GM12873 (cell line): ENCODE results near the gene GPC4.

Experiments used
- TF ChIP-seq, protein P1 (sequence below): IDR thresholded peaks from 2 replicates; pipeline ENCODE4 v1.5.1; 2012; ENCODE audit warnings: low read depth, mild to moderate bottlenecking, moderate library complexity, low read length, control low read depth; ENCODE audit not compliant: insufficient read depth; ENCODE audit errors: missing control alignments

GPC4 gene

DNA sequence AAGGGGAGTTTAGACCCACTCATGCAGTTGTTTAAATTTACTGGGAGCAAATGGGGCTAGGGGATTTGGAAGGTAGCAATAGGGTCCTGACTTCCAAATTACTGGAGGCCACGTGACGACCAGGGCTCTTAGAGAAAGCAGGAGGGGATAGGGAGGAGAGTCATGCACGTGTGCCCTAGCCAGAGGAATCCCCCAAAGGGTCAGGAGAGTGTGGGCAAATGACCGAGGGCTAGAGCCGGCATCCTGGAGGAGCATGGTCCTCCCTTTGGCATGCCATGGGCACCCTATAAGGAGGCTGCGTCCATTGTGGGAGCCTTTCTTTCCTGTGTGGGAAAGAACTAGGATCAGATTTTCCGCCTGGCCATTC, 25.5 kb upstream of the GPC4 start:
- TF ChIP-seq, protein P1, sequence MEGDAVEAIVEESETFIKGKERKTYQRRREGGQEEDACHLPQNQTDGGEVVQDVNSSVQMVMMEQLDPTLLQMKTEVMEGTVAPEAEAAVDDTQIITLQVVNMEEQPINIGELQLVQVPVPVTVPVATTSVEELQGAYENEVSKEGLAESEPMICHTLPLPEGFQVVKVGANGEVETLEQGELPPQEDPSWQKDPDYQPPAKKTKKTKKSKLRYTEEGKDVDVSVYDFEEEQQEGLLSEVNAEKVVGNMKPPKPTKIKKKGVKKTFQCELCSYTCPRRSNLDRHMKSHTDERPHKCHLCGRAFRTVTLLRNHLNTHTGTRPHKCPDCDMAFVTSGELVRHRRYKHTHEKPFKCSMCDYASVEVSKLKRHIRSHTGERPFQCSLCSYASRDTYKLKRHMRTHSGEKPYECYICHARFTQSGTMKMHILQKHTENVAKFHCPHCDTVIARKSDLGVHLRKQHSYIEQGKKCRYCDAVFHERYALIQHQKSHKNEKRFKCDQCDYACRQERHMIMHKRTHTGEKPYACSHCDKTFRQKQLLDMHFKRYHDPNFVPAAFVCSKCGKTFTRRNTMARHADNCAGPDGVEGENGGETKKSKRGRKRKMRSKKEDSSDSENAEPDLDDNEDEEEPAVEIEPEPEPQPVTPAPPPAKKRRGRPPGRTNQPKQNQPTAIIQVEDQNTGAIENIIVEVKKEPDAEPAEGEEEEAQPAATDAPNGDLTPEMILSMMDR: no peak

- TF ChIP-seq, protein P1: no peak
Measured at GRCh38 chrX:133440081-133440796, 24.9 kb upstream of the GPC4 start.

- TF ChIP-seq, protein P1: no peak
Measured at GRCh38 chrX:133437766-133438165, 22.5 kb upstream of the GPC4 start.

- TF ChIP-seq, protein P1: no peak
Measured at GRCh38 chrX:133437356-133437755, 22.1 kb upstream of the GPC4 start.

DNA sequence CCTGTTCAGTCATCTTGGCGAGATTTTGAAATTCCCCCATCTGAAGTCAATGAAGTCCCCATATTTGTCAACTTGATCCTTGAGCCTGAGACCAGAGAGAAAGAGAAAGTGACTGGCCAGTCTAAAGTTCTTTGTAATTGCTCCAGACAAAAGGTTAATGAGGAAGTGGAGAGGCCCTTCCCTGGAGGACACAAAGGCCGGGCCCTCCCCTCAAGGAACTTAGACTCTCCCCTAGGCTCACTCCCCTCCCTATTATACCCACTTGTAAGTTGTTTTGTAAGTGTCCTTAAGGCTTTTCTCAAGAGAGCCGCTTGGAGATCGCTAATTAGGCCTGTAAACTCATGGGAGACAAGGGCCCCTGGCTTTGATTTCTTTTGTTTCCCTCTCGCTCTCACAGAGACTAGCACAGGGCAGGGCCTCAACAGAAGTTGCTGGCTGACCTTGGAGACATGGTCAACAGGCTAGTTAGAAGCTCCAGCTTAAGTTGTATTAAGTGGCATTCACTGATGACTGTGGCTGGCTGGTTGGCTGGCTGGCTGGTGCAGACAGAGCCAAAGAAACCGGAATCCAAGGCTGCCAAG, 20.3 kb upstream of the GPC4 start:
- TF ChIP-seq, protein P1: no peak

DNA sequence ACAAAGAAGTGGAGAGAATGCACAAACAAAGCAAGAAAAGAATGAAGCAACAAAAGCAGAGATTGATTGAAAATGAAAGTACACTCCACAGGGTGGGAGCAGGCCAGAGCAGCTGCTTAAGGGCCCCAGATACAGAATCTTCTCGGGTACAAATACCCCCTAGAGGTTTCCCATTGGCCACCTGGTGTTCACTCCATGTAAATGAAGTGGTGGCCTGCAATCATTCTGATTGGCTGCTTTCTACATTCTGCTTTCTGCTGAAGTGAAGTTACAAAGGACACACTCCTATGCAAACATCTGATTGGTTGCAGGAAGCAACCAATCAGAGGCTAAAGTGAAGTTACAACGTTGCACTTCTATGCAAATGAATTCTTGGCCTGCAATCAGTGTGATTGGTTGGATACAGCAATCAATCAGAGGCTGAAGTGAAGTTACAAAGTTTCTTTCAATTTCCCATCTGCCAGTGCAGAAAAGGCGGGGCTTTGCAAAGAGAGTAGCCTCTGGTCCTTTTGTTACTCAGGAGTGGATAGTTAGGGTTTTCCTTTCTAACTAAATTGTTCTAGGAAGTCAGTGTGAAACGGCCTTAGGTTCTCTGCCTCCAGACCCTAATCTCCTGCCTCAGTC, 19.0 kb upstream of the GPC4 start:
- TF ChIP-seq, protein P1: no peak

DNA sequence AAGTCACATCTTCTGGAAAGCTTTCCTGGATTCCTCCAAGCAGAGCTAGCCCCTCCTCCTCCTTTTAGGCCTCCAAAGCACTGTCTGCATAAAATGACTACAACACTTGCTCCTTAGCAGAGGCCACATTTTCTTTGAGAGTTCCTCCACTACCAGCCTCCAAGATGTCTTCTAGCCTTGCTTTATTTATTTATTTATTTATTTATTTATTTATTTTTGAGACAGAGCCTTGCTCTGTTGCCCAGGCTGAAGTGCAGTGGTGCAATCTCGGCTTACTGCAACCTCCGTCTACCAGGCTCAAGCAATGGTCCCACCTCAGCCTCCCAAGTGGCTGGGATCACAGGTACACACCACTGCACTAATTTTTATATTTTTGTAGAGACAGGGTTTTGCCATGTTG, 4.6 kb upstream of the GPC4 start:
- TF ChIP-seq, protein P1: no peak
